H1 (cell line): ENCODE results near the gene CAP2.

ENCODE experiments used
- EP300 ChIP-seq, 2 experiments: IDR thresholded peaks; 1 replicate in 1 of 2; 2 replicates in 1 of 2; pipeline ENCODE4 v1.6.1; 2011 to 2012; ENCODE audit warnings: low read depth in 2 of 2, low read length in 2 of 2, mild to moderate bottlenecking in 2 of 2, borderline replicate concordance in 1 of 2, inconsistent platforms in 1 of 2, moderate library complexity in 1 of 2
- EZH2 ChIP-seq: fragments of 200-600 bp; sonication (generic); IDR thresholded peaks from 2 replicates; pipeline ENCODE4 v1.7.1; 2012; ENCODE audit warnings: low read depth, mild to moderate bottlenecking, moderate library complexity, low read length, inconsistent platforms; ENCODE audit not compliant: severe bottlenecking
- POLR2A ChIP-seq, 2 experiments: IDR thresholded peaks; 1 replicate in 1 of 2; 2 replicates in 1 of 2; pipeline ENCODE4 v1.6.1; 2011; ENCODE audit warnings: low read depth in 2 of 2, low read length in 2 of 2, mild to moderate bottlenecking in 2 of 2; ENCODE audit errors: control extremely low read depth in 1 of 2
- SP1 ChIP-seq: IDR thresholded peaks from 2 replicates; pipeline ENCODE4 v1.6.1; 2011; ENCODE audit warnings: low read depth, low read length
- TAF1 ChIP-seq: IDR thresholded peaks from 2 replicates; pipeline ENCODE4 v1.6.1; 2011; ENCODE audit warnings: mild to moderate bottlenecking, low read depth, low read length
- USF2 ChIP-seq: IDR thresholded peaks from 2 replicates; pipeline ENCODE4 v1.6.1; 2011; ENCODE audit warnings: low read length, improper control_type of control experiment
- TF ChIP-seq, protein P1 (sequence below), 3 experiments: IDR thresholded peaks; 1 replicate in 2 of 3; 2 replicates in 1 of 3; pipeline versions ENCODE4 v1.5.1 to v1.6.1; 2011; ENCODE audit warnings: low read length in 3 of 3, mild to moderate bottlenecking in 3 of 3, inconsistent platforms in 2 of 3, low read depth in 1 of 3, moderate library complexity in 1 of 3; ENCODE audit not compliant: insufficient read depth in 1 of 3; ENCODE audit errors: control extremely low read depth in 1 of 3

GRCh38 chr6:17389274-17389847, 4.0 kb upstream of the CAP2 start:
- TF ChIP-seq, protein P1, sequence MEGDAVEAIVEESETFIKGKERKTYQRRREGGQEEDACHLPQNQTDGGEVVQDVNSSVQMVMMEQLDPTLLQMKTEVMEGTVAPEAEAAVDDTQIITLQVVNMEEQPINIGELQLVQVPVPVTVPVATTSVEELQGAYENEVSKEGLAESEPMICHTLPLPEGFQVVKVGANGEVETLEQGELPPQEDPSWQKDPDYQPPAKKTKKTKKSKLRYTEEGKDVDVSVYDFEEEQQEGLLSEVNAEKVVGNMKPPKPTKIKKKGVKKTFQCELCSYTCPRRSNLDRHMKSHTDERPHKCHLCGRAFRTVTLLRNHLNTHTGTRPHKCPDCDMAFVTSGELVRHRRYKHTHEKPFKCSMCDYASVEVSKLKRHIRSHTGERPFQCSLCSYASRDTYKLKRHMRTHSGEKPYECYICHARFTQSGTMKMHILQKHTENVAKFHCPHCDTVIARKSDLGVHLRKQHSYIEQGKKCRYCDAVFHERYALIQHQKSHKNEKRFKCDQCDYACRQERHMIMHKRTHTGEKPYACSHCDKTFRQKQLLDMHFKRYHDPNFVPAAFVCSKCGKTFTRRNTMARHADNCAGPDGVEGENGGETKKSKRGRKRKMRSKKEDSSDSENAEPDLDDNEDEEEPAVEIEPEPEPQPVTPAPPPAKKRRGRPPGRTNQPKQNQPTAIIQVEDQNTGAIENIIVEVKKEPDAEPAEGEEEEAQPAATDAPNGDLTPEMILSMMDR (IDR thresholded peaks at IDR 0.05; ENCODE audit: control extremely low read depth in 1 of 3, insufficient read depth in 1 of 3, low read depth in 1 of 3, low read length in 3 of 3): no peak
- no peak for TF ChIP-seq EZH2
- TF ChIP-seq USF2: no peak
- TF ChIP-seq EP300 (IDR thresholded peaks at IDR 0.05; ENCODE audit: borderline replicate concordance in 1 of 2, low read depth in 2 of 2, low read length in 2 of 2): no peak
- no peak for TF ChIP-seq SP1
- no peak for TF ChIP-seq TAF1
- no peak for TF ChIP-seq POLR2A (IDR thresholded peaks at IDR 0.05; ENCODE audit: control extremely low read depth in 1 of 2, low read depth in 2 of 2, low read length in 2 of 2)
